OCI-LY7 (cell line): ENCODE results near the gene RHBG.

Experiments used
- CTCF ChIP-seq: fragments of 200-600 bp; sonication (generic); conservative IDR thresholded peaks from 2 replicates; pipeline ENCODE4 v1.5.1; 2014; ENCODE audit warnings: mild to moderate bottlenecking, antibody characterized with exemption, low read length, moderate library complexity, mixed read lengths
- EZH2phosphoT487 ChIP-seq: fragments of 200-600 bp; sonication (generic); IDR thresholded peaks from 2 replicates; pipeline ENCODE4 v1.6.1; 2018; ENCODE audit warnings: low read depth, borderline replicate concordance, mild to moderate bottlenecking, mixed run types, antibody characterized with exemption, low read length, moderate library complexity, mixed read lengths

DNA sequence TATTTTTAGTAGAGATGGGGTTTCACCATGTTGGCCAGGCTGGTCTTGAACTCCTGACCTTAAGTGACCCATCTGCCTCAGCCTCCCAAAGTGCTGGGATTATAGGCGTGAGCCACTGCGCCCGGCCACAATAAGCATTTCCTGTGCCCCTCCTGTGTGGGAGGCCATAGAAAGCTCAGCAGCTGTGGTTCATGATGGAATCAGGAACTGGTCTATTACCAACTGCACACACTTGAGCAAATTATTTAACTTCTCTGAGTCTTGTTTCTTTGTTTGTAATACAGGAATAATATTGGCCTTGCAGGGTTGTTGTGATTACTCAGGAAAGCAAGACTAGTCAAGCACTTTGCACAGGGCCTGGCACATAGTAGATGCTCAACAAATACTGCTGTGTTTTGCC, 15.0 kb downstream of the RHBG start:
- TF ChIP-seq CTCF: no peak
- TF ChIP-seq EZH2phosphoT487: no peak
